H4 (cell line): ENCODE measurements around the gene UGT2A1. TPM values are rescaled to one million over a fixed set of nuclear protein-coding genes. Genes with fewer than 3 reads are reported as not detected.
"Not testable (repeated sequence)": the region's sequence is repeated elsewhere in the genome, so short reads cannot be mapped to it uniquely, and the experiment has no call there.

Experiments
- DNase-seq: peaks from one replicate; pipeline ENCODE4 v3.0.0-alpha.2; 2015; ENCODE audit warnings: low spot score
- total RNA-seq: library from RNA; depleted of rRNA; stranded (reverse); fragments of >200 nt; shearing (Covaris generic); gene quantifications from 2 replicates; pipeline ENCODE4 v1.2.3, GENCODE V29; 2014; rRNA removed

The UGT2A1 gene
- total RNA-seq, result not detected in 2 replicates

DNA sequence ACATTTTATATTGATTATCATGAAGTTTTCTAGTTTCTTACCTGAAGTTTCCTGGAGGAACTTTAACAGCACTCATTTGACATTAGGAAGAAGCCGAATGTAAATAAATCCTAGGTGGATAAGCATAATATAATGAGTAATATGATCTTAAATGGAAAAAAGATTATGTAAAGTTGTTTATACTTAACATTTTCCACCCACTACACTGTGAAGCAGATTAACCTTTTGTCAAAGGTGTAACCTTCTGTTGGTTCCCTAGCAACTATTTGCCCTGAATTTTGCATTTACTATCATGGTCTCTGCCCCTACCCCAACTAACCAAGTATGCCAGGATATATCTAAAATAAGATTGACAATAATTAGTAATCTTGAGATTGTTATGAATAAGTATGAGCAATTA, at the start of gene UGT2A1:
UGT2A1 (minus strand) TSS at position 101 of the 400 bp plus-strand sequence. CDS start 5,603 bp downstream, outside the sequence.
- no peak for DNase-seq

DNA sequence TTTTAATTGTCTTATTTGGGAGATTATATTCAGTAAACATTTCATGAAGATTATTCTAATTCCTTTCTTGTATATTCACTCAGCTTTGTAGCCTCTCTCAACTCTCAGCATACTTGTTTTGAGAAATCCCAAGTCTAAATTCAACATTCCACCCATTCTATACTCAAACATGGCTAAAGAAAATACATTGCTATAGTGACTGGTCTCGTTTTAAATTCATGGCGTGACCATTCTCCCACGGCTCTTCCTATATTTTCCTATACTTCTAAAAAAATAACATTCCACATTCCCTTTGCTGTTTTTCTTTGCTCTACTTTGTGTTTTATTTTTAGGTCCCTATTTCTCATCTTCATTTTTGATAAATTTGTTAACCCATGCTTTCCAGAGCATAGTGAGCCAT, 49.2 kb upstream of the UGT2A1 start:
- no peak for DNase-seq

DNA sequence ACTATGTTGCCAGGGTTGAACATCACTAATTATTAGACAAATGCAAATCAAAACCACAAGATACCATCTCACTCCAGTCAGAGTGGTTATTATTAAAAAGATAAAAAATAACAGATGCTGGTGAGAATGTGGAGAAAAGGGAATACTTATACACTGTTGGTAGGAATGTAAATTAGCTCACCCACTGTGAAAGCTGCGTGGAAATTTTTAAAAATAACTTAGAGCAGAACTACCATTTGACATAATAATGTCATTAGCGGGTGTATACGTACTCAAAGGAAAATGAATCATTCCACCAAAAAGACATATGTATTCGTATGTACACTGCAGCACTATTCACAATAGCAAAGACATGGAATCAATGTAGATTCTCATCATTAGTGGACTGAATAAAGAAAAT, 48.6 kb upstream of the UGT2A1 start:
- no peak for DNase-seq

DNA sequence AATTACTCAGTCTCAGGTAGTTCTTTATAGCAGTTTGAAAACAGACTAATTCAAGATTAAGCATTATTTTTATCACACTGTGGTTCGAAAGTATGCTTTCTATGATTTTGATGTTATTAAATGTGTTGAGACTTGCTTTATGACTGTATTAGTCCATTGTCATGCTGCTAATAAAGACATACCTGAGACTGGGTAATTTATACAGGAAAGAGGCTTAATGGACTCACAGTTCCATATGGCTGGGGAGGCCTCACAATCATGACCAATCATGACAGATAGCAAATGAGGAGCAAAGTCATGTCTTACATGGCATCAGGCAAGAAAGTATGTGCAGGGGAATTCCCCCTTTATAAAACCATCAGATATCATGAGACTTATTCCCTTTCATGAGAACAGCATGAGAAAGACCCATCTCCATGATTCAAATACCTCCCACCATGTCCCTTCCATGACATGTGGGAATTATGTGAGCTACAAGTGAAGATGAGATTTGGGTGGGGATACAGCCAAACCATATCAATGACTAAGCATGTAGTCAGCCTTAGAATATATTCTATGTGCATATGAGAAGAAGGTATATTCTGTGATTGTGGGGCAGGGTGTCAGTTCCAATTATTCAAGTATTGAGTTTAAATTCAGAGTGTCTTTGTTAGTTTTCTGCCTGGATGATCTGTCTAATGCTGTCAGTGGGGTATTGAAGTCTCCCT, 44.6 kb upstream of the UGT2A1 start:
- no peak for DNase-seq

DNA sequence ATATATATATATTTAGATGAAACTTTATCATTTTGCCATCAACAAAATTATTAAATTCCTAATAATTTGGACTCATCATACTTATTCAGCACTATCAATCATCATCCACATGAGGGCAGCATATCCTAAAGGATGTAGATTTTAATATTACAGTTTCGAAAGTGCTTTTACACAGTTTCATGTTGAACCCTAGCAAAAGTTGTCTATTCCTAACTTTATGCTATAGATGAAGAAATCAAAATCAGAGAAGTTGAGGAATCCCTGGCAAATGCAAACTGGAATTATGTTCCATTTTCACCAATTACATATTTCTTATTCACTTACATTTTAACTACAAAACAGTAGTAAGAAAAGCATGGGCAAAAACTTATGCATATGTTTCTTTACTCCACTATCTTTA, 36.6 kb upstream of the UGT2A1 start:
- peak; percentile 33 for DNase-seq

DNA sequence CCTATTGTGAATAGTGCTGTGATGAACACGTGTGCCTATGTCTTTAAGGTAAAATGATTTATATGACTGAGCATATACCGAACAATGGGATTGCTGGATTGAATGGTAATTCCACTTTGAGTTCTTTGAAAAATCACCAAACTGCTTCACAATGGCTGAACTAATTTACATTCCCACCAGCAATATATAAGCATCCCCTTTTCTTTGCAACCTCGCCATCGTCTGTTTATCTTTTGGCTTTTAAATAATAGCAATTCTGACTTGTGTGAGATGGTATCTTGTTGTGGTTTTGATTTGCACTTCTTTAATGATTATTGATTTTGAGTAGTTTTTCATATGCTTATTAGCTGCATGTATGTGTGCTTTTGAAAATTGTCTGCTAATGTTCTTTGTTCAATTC, 31.8 kb upstream of the UGT2A1 start:
- no peak for DNase-seq

DNA sequence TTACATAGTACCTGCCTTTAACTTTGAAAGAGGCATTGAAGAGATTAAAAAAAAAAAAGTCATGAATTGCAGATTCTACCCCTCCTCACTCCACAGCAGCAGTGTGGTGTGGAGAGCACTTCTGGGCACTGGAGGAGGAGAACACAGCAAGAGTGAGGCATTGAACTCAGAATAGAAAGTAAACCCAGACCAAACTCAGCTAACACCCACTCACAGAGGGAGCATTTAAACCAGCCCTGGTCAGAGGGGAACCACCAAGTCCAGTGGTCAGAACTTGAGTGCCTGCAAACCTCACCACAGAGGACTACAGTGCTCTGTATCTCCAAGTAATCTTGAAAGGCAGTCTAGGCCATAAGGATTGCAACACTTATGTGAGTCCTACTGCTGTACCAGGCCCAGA, 15.6 kb upstream of the UGT2A1 start:
- DNase-seq, result no peak

DNA sequence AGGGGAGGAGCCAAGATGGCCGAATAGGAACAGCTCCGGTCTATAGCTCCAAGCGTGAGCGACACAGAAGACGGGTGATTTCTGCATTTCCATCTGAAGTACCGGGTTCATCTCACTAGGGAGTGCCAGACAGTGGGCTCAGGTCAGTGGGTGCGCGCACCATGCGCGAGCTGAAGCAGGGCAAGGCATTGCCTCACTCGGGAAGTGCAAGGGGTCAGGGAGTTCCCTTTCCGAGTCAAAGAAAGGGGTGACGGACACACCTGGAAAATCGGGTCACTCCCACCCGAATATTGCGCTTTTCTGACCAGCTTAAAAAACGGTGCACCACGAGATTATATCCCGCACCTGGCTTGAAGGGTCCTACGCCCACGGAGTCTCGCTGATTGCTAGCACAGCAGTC, 11.0 kb upstream of the UGT2A1 start:
- DNase-seq, result not testable (repeated sequence)

DNA sequence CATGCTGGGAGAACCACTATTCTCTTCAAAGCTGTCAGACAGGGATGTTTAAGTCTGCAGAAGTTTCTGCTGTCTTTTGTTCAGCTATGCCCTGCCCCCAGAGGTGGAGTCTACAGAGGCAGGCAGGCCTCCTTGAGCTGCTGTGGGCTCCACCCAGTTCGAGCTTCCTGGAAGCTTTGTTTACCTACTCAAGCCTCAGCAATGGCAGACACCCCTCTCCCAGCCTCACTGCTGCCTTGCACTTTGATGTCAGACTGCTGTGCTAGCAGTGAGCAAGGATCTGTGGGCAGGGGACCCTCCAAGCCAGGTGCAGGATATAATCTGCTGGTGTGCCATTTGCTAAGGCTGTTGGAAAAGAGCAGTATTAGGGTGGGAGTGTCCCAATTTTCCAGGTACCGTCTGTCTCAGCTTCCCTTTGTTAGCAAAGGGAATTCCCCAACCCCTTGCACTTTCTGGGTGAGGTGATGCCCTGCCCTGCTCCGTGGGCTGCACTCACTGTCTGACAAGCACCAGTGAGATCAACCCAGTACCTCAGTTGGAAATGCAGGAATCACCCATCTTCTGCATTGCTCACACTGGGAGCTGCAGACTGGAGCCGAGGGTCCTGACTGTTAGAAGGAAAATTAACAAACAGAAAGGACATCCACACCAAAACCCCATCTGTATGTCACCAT, 8.2 kb upstream of the UGT2A1 start:
- not testable (repeated sequence) for DNase-seq

DNA sequence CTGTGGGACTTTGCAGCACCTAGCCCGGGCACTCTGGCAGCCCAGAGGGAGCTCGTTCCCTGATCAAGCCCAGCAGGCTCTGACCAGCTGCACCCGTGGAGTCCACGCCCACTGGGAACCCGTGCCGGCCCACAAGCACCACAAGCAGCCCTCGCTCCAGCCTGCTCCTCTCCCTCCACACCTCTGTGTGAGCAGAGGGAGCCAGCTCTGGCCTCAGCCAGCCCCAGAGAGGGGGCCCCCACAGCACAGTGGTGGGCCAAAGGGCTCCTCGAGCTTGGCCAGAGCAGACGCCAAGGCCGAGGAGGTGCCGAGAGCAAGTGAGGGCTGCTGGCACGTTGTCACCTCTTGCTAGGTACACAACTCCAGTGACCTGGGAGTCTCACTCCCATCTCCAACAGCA, 5.1 kb upstream of the UGT2A1 start:
- no peak for DNase-seq

DNA sequence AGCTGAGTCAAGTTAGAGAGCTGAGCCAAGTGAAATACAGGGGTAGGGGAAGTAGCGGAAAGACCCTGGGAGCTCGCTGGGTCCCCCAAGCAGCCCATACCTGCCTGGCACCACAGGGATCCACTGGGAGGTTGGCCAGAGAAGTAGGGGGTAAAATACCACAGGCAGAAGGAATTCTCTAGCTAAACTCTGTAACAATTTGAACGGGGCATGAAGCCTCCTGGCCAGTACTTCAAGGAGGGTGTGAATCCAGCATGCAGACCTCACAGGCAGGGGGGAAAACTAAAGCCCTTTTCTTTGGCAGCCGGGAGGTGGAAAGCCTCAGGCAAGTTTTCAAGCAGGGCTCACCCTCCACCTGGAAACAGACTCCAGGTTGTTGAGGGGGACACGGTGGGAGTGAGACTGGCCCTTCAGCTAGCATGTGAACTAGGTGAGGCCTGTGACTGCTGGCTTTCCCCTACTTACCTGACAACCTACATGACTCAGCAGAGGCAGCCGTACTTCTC, 3.7 kb upstream of the UGT2A1 start:
- DNase-seq, result no peak

DNA sequence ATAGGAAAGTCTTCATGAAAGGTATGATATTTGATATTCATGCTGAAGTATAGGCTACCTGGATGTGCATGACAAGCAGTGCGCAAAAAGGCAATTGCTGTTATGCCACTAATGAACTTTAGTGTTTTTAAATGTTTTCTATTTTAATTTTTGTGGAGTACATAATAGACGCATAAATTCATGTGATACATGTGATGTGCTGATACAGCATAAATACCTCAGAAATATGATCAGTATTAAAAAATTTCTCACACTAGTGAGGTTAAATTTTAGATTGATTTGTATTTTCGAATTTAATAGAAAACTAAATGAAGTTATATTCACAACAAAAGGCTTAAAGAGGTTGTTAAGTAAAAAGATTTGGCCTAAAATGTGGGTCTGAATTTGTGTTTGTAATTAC, 2.2 kb downstream of the UGT2A1 start:
- DNase-seq, result no peak

DNA sequence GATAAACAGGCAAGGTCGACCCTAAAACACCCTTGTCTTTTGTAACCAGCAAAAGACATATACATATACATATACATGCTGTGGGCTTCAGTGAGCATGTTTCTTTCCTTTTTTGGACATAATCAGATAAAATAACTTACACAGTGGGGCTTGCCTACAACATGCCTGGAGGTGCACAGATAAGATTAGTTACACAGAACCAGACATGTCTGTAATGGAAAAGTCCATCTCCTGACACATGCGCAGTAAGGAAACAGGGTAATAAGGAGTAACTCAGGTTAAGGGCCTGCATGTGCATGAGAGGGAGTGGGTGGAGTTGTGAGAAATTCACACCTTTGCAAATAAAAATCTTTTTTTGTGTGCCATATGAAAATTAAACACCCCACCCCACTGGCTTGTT, 3.4 kb downstream of the UGT2A1 start:
- no peak for DNase-seq

DNA sequence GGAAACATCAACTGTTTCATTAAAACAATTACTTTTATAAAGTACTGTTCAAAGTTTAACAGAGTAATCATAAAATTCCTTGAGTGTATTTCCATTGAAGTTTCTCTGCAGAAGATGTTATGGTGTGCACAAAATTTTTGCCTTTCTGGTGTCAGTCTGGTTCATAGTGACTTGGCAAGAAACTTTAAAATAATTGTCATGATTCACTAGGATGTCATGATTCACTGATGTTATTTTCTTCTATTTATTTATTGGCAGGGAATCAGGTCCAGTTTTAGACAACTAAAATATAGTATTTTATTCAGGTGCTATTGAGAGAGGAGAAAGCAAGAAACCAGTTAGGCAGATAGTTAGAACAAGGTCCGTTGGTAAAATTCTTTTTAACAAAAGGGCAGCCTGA, 3.8 kb downstream of the UGT2A1 start:
- DNase-seq, result no peak

DNA sequence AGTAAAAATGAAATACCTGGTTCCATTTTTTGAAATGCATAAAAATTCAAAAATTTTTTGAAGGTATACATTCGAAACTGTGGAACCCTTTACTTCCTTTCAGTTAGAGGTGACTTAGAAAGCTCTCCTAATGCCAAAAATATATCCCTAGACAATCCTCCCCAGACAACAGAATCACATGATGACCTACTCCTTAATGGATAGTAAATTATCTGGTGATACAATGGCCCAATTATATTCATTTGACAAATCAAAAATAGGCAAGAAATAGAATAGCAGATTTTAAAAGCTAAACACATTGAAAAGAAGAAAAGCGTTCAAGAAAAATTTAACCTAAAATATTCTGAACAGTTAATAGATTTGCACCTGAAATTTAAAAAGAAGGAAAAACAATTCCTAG, 10.1 kb downstream of the UGT2A1 start:
- no peak for DNase-seq

DNA sequence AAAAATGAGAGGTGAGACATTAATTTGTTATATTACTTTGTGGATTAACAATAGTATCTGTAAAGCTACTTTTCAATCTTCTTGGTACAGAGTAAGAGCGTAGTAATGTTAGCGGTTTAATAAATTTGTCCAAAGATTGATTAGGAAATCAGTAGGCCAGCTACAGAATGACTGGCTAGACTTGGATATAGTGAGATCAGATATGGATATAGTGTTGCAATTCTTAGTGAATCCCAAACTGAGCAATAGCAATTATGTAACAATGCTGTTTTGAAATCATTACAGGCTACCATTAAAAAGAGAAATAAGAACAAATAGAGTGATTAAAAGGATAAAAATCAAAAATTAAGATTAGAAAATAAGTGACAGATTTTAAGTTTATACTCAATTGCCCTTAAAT, 12.8 kb downstream of the UGT2A1 start:
- no peak for DNase-seq

DNA sequence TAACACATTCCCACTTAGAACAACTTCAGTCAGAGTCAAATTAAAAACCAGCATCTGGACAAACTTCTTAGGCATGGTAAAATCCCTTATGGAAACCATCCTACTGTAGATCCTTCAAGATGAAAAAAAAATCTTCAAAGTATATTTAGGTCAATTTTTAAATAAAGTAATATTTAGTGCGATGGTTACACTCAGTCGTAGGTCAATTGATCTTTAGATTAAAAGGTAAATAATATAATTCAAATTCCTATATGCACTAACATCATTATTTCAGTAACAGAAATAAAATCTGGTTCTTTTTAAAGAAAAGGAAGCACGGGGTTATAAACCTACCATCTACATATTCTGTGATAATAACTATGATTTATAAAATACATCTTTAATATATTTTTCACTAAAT, 13.5 kb downstream of the UGT2A1 start, which contains the start of gene UGT2A2:
UGT2A2 (minus strand) TSS at position 101 of the 400 bp plus-strand sequence; CDS start at position 99, 2 bp downstream.
- DNase-seq, result no peak

DNA sequence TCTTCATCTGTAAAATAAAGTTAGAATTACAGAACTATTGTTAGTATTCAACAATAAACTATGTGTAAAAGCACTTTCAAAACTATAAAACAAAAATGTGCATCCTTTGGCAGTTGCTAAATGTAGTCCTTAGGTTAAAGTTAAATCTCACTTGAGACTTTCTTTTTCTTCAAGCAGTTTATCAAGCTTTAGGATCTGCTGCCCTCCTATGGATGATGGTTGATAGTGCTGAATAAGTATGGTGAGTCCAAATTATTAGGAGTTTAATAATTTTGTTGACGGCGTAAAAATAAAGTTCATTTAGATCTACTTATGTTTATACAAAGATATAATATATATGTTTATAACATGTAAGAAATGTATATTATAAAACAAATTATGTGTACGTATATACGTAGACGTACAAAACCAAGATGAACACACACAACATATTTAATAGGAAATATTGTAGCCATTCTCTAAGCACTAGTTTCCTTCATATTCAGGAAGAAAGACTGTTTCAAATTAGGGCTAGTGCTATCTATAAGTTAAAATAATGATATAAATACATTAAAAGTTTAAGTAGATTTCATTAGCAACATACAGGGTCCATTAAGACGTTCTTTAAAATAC, 35.9 kb downstream of the UGT2A1 start:
- DNase-seq, result peak; percentile 58

DNA sequence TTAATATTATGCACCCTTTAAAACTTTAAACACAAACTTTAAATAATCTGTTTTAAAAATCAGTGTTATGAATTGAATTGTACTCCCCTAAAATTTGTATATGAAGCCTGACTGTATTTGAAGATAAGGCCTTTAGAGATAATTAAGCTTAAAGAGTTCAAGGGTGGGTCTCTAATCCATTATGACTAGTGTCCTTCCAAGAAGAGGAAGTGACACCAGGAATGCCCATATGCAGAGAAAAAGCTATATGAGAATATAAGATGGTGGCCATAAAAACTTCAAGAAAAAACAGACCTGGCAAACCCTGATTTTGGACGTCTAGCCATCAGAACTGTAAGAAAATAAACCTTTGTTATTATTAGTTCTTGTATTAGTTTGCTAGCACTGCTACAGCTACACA, 42.6 kb downstream of the UGT2A1 start:
- no peak for DNase-seq

DNA sequence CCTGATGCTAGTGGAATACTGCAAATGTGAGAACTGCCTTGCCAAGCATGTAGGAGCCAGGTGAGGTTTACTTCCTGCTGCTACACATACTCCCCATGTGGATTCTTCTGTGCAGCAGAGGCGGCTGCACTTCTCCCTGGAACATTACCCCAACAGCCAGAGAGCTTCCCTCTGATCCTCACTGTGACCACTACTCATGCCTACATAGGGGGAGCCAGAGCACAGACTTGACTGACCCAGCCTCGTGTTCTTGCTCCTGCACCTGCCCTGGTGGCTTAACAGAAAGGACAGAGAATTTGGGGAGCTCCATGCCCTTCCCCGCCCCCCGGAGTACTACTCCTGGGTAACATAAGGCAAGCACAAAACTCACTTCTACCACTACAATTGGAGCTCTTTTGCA, 52.0 kb downstream of the UGT2A1 start:
- no peak for DNase-seq

DNA sequence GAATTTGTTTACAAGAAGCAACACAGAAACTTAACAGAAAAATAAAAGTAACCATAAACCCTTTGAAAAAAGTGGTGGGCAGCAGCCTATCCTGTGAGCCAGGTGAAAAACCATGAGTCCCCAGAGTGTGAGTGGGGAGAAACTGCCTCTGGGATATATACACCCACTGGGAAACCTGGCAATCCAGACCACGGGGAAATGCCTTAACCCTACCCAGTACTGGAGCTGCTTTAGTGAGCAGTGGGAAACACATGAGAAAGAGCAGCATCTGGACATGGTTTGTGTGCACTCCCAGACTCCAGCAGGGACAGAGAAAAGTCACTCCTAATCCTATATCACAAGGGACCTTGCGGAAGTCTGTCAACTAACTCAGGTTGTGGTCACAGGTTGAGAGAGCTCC, 53.0 kb downstream of the UGT2A1 start:
- no peak for DNase-seq

DNA sequence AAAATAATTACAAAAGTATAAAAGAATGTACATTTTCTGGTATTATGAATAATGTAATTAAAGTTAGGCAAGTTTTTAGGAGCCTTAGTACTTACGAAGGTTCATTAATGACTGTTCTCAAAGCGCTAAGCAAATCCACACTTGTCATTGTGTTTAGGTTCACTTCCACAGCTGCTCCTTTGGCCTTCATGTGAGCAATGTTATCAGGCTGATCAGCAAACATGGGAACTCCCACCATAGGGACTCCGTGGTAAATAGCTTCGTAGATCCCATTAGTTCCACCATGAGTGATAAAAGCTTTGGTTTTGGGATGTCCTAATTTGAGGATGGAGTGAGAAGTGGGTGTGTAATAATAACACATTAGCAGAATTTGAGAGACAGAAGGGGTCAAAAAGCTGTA, 58.7 kb downstream of the UGT2A1 start:
- DNase-seq, result no peak

DNA sequence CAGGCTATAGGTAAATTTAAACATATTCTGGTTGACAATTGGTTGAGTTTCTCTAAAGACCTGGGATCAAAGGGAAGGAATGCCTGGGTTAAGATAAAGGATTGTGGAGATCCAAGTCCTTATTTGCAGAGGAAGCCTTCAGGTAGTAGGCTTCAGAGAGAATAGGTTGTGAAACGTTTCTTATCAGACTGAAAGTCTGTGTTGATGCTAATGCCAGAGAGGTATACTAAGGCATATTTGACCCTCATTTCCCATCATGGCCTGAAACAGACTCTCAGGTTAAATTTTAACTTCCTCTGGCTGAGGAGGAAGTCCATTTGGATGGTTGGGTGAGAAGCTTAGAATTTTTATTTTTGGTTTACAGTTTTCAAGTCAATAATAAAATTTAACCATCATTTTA, 61.7 kb downstream of the UGT2A1 start:
- DNase-seq, result no peak
